Measurements from ENCODE around the gene ARIH1.

ARIH1 gene

DNA sequence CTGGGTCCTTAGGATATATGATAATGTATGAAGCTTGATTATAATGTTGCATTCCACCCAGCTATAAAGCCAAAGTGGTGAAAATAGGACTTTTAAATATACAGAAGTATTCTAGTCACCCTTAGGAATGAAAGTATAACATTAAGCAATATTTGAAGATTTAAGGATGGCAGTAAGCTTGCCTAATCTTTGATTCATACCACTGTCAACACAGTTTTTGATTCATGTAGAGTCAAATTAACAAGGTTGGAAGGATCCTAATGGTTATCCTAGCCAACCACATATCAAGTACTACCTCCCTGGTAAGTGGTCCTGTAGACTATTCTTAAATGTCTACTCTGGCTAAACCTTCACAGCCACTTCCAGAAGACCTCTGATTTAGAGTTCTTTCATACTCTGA is 18.6 kb downstream of the ARIH1 start:
- peaks cover 20% of the 10 kb centered on the region for H3K36me3 ChIP-seq (ENCODE audit: insufficient read depth, low read length)
- peaks cover 14% of the 10 kb centered on the region for H3K4me1 ChIP-seq (ENCODE audit: insufficient read depth, low read length)
- H3K9me3 ChIP-seq (ENCODE audit: low read length), result no peaks in the 10 kb centered on the region
- H3K27me3 ChIP-seq (ENCODE audit: insufficient read depth, low read length), result no peaks in the 10 kb centered on the region
- H3K4me3 ChIP-seq (ENCODE audit: low read length), result no peak overlapping the region
- H2AFZ ChIP-seq (ENCODE audit: low read depth, low read length), result no peak overlapping the region

- Histone ChIP-seq H3K36me3 (ENCODE audit: insufficient read depth, low read length) (peaks cover 21% of the 10 kb centered on the region), H3K9me3 (ENCODE audit: low read length) (no peaks in the 10 kb centered on the region), H2AFZ (ENCODE audit: low read depth, low read length) (no peak overlapping the region), H3K4me1 (ENCODE audit: insufficient read depth, low read length) (peaks cover 14% of the 10 kb centered on the region), H3K4me3 (ENCODE audit: low read length) (no peak overlapping the region), H3K27me3 (ENCODE audit: insufficient read depth, low read length) (no peaks in the 10 kb centered on the region)
These were observed 19.1 kb downstream of the ARIH1 start for GRCh38 chr15:72493220-72493619.

DNA sequence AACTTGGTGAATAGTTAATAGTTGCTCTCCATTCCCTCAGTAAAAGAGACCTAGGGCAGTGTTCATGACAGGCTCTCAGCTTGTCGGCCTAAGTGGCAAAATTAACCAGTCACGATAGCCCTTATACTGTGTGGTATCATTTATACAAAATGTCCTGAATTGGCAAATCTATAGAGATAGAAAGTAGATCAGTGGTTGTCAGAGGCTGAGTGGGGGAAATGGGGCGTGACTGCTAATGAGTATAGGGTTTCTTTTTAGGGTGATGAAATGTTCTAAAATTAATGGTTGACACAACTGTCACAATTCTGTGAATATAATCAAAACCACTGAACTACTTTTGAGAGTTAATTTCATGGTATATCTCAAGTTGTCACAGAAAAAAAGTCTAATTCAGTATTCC is 20.9 kb downstream of the ARIH1 start:
- Histone ChIP-seq H3K4me1 (ENCODE audit: insufficient read depth, low read length) (peaks cover 14% of the 10 kb centered on the region), H2AFZ (ENCODE audit: low read depth, low read length) (no peak overlapping the region), H3K36me3 (ENCODE audit: insufficient read depth, low read length) (peaks cover 22% of the 10 kb centered on the region), H3K4me3 (ENCODE audit: low read length) (no peak overlapping the region), H3K27me3 (ENCODE audit: insufficient read depth, low read length) (no peaks in the 10 kb centered on the region), H3K9me3 (ENCODE audit: low read length) (peaks cover 2% of the 10 kb centered on the region)

DNA sequence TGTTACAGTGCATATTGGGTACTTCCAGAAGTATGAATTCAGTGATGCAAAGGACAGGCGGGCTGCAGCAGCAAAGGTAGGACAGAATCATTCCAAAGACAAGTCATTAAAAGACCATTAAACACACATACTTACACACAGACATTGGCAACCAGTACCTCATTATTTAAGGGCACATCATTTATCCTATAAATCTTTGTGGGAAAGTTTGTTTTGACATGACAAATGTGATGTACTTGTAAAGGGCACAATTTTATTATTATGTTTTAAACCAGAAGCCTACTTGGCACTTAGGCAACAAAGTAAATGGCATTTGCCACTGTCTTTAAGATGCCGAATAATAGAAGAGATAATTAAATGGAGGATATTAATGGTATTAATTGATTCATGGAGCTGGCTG is 22.7 kb downstream of the ARIH1 start:
- Histone ChIP-seq H3K27me3 (ENCODE audit: insufficient read depth, low read length) (no peaks in the 10 kb centered on the region), H3K4me1 (ENCODE audit: insufficient read depth, low read length) (peaks cover 14% of the 10 kb centered on the region), H3K9me3 (ENCODE audit: low read length) (peaks cover 2% of the 10 kb centered on the region), H3K36me3 (ENCODE audit: insufficient read depth, low read length) (peaks cover 29% of the 10 kb centered on the region), H3K4me3 (ENCODE audit: low read length) (no peak overlapping the region), H2AFZ (ENCODE audit: low read depth, low read length) (no peak overlapping the region)

GRCh38 chr15:72497402-72497801 is 23.3 kb downstream of the ARIH1 start:
- no peaks in the 10 kb centered on the region for H3K27me3 ChIP-seq (ENCODE audit: insufficient read depth, low read length)
- no peak overlapping the region for H3K4me3 ChIP-seq (ENCODE audit: low read length)
- H2AFZ ChIP-seq (ENCODE audit: low read depth, low read length), result no peak overlapping the region
- peaks cover 2% of the 10 kb centered on the region for H3K9me3 ChIP-seq (ENCODE audit: low read length)
- H3K4me1 ChIP-seq (ENCODE audit: insufficient read depth, low read length), result peaks cover 14% of the 10 kb centered on the region
- H3K36me3 ChIP-seq (ENCODE audit: insufficient read depth, low read length), result peaks cover 28% of the 10 kb centered on the region

DNA sequence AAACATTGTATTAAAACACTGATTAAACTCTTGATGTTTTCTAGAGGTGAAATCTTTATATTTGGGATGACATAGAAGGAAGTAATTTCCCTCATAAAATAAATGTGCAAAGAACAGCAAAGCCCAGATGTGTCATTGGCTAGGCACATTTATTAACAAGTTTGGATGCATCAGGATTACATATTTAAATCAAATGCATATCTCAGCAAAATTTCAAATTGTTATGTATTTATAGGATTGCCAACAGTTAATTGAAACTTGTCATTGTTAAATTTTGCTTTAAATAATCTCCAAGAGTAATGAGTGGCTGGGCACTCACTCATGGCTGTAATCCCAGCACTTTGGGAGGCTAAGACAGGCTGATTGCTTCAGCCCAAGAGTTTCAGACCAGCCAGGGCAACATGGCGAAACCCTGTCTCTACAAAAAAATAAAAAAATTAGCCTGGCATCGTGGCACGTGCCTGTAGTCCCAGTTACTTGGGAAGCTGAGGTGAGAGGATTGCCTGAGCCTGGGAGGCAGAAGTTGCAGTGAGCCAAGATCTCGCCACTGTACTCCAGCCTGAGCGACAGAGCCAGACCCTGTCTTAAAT is 28.2 kb downstream of the ARIH1 start:
- Histone ChIP-seq H3K27me3 (ENCODE audit: insufficient read depth, low read length) (no peaks in the 10 kb centered on the region), H3K36me3 (ENCODE audit: insufficient read depth, low read length) (peaks cover 27% of the 10 kb centered on the region), H3K4me1 (ENCODE audit: insufficient read depth, low read length) (no peaks in the 10 kb centered on the region), H2AFZ (ENCODE audit: low read depth, low read length) (no peak overlapping the region), H3K9me3 (ENCODE audit: low read length) (peaks cover 2% of the 10 kb centered on the region), H3K4me3 (ENCODE audit: low read length) (no peak overlapping the region)

GRCh38 chr15:72503147-72503546 is 29.0 kb downstream of the ARIH1 start:
- no peaks in the 10 kb centered on the region for H3K4me1 ChIP-seq (ENCODE audit: insufficient read depth, low read length)
- no peaks in the 10 kb centered on the region for H3K27me3 ChIP-seq (ENCODE audit: insufficient read depth, low read length)
- no peak overlapping the region for H2AFZ ChIP-seq (ENCODE audit: low read depth, low read length)
- H3K9me3 ChIP-seq (ENCODE audit: low read length), result peaks cover 2% of the 10 kb centered on the region
- peaks cover 21% of the 10 kb centered on the region for H3K36me3 ChIP-seq (ENCODE audit: insufficient read depth, low read length)
- H3K4me3 ChIP-seq (ENCODE audit: low read length), result no peak overlapping the region

GRCh38 chr15:72507402-72508092 is 33.4 kb downstream of the ARIH1 start:
- H3K4me3 ChIP-seq (ENCODE audit: low read length), result no peak overlapping the region
- H3K9me3 ChIP-seq (ENCODE audit: low read length), result no peaks in the 10 kb centered on the region
- H3K4me1 ChIP-seq (ENCODE audit: insufficient read depth, low read length), result no peaks in the 10 kb centered on the region
- H2AFZ ChIP-seq (ENCODE audit: low read depth, low read length), result no peak overlapping the region
- no peaks in the 10 kb centered on the region for H3K27me3 ChIP-seq (ENCODE audit: insufficient read depth, low read length)
- peaks cover 2% of the 10 kb centered on the region for H3K36me3 ChIP-seq (ENCODE audit: insufficient read depth, low read length)

GRCh38 chr15:72509484-72509883 is 35.4 kb downstream of the ARIH1 start:
- Histone ChIP-seq H3K36me3 (ENCODE audit: insufficient read depth, low read length) (peaks cover 4% of the 10 kb centered on the region), H2AFZ (ENCODE audit: low read depth, low read length) (no peak overlapping the region), H3K4me1 (ENCODE audit: insufficient read depth, low read length) (no peaks in the 10 kb centered on the region), H3K27me3 (ENCODE audit: insufficient read depth, low read length) (no peaks in the 10 kb centered on the region), H3K4me3 (ENCODE audit: low read length) (no peak overlapping the region), H3K9me3 (ENCODE audit: low read length) (no peaks in the 10 kb centered on the region)

DNA sequence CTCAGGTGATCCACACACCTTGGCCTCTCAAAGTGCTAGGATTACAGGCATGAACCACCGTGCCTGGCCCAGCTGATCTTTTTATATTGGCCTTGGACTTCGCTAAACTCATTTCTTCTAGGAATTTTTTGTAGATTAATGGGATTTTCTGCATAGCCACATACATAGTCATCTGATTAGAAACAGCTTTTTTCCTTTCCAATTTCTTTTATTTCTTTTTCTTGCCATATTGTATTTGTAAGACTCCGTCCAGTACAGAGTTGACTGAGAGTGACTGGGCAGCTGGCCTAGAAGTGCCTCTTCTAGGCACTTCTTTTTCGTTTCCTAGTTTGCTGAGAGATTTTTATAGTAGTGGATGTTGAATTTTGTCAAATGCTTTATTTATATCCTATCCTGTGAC is 37.4 kb downstream of the ARIH1 start:
- H3K4me1 ChIP-seq (ENCODE audit: insufficient read depth, low read length), result no peaks in the 10 kb centered on the region
- no peaks in the 10 kb centered on the region for H3K9me3 ChIP-seq (ENCODE audit: low read length)
- peaks cover 2% of the 10 kb centered on the region for H3K36me3 ChIP-seq (ENCODE audit: insufficient read depth, low read length)
- no peak overlapping the region for H3K4me3 ChIP-seq (ENCODE audit: low read length)
- H2AFZ ChIP-seq (ENCODE audit: low read depth, low read length), result no peak overlapping the region
- H3K27me3 ChIP-seq (ENCODE audit: insufficient read depth, low read length), result no peaks in the 10 kb centered on the region

GRCh38 chr15:72515591-72516389 is 41.7 kb downstream of the ARIH1 start:
- H3K4me1 ChIP-seq (ENCODE audit: insufficient read depth, low read length), result no peaks in the 10 kb centered on the region
- no peaks in the 10 kb centered on the region for H3K9me3 ChIP-seq (ENCODE audit: low read length)
- H3K27me3 ChIP-seq (ENCODE audit: insufficient read depth, low read length), result no peaks in the 10 kb centered on the region
- no peak overlapping the region for H3K4me3 ChIP-seq (ENCODE audit: low read length)
- peaks cover 7% of the 10 kb centered on the region for H3K36me3 ChIP-seq (ENCODE audit: insufficient read depth, low read length)
- H2AFZ ChIP-seq (ENCODE audit: low read depth, low read length), result no peak overlapping the region

GRCh38 chr15:72516777-72517176 is 42.6 kb downstream of the ARIH1 start:
- H3K27me3 ChIP-seq (ENCODE audit: insufficient read depth, low read length), result no peaks in the 10 kb centered on the region
- H3K4me1 ChIP-seq (ENCODE audit: insufficient read depth, low read length), result no peaks in the 10 kb centered on the region
- H3K36me3 ChIP-seq (ENCODE audit: insufficient read depth, low read length), result peaks cover 8% of the 10 kb centered on the region
- no peaks in the 10 kb centered on the region for H3K9me3 ChIP-seq (ENCODE audit: low read length)
- no peak overlapping the region for H2AFZ ChIP-seq (ENCODE audit: low read depth, low read length)
- H3K4me3 ChIP-seq (ENCODE audit: low read length), result no peak overlapping the region

DNA sequence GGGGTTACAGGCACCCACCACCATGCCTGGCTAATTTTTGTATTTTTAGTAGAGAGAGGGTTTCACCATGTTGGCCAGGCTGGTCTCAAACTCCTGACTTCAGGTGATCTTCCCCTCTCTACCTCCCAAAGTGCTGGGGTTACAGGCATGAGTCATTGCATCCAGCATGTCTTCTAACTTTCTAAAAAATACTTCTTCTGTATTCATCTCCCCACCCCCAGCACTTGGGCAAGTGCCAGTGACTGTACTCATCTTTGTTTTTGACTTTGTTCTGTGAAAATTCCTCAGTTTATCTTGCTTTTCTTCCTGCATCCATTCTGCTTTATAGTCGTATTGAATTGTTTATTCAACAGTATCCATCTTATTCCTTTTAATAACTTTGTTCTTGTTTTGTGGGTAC is 47.6 kb downstream of the ARIH1 start:
- Histone ChIP-seq H3K4me3 (ENCODE audit: low read length) (no peak overlapping the region), H3K27me3 (ENCODE audit: insufficient read depth, low read length) (no peaks in the 10 kb centered on the region), H2AFZ (ENCODE audit: low read depth, low read length) (no peak overlapping the region), H3K36me3 (ENCODE audit: insufficient read depth, low read length) (peaks cover 21% of the 10 kb centered on the region), H3K9me3 (ENCODE audit: low read length) (no peaks in the 10 kb centered on the region), H3K4me1 (ENCODE audit: insufficient read depth, low read length) (no peaks in the 10 kb centered on the region)

Data from neuron (in vitro differentiated cells).